Body of pancreas (tissue), 4 donors: Measurements from ENCODE around the gene HMG20A. TPM values are rescaled to one million over a fixed set of nuclear protein-coding genes. Genes with fewer than 3 reads are reported as not detected.

Source experiments
- ATAC-seq: fragments of 150-250 bp; one replicate; pipeline ENCODE4 v1.9.1; 2016
- DNase-seq, 4 donors: peaks; one replicate each; pipeline ENCODE4 v3.0.0-alpha.2; 2019
- H3K27ac ChIP-seq, 4 donors: fragments of 200-600 bp; sonication (generic); 1 replicate in 3 of 4; 2 replicates in 1 of 4; pipeline versions ENCODE4 v1.5.1 to v1.6.1; 2016 to 2019; ENCODE audit warnings: mild to moderate bottlenecking in 1 of 4, mixed read lengths in 1 of 4, moderate library complexity in 1 of 4
- H3K27me3 ChIP-seq, 2 donors: fragments of 200-600 bp; sonication (generic); one replicate each; pipeline ENCODE4 v1.6.0; 2016; ENCODE audit warnings: mild to moderate bottlenecking in 1 of 2
- H3K36me3 ChIP-seq, 2 donors: fragments of 200-600 bp; sonication (generic); replicated peaks in 1 of 2; 2 replicates each; pipeline ENCODE4 v1.5.1; 2016; ENCODE audit warnings: low read depth in 2 of 2; ENCODE audit not compliant: insufficient read depth in 1 of 2
- H3K4me1 ChIP-seq: fragments of 200-600 bp; sonication (generic); one replicate; pipeline ENCODE4 v1.6.0; 2016
- H3K4me3 ChIP-seq, 2 donors: fragments of 200-600 bp; sonication (generic); 1 replicate in 1 of 2; 2 replicates in 1 of 2; pipeline ENCODE4 v1.5.1; 2016 to 2019
- H3K9me3 ChIP-seq, 3 donors: fragments of 200-600 bp; sonication (generic); 1 replicate in 2 of 3; 2 replicates in 1 of 3; pipeline ENCODE4 v1.5.1; 2016
- POLR2A ChIP-seq, 3 donors: fragments of 450-650 bp; IDR thresholded peaks; one replicate each; pipeline ENCODE4 v1.6.1; 2016; ENCODE audit warnings: antibody characterized with exemption in 3 of 3, mild to moderate bottlenecking in 2 of 3
- WGBS, 2 donors: methylation state at CpG; one replicate each; pipeline ENCODE4 v1.1.5; 2017; 5-methylcytosine and 5-hydroxymethylcytosine counted together
- intact Hi-C: fragments of 100-400 bp; cut with DNase I; formaldehyde crosslinking; loops from one replicate; pipeline ENCODE4 v1.15.1; 2023
- total RNA-seq, 2 donors: library from RNA; depleted of rRNA; stranded (reverse); fragments of >200 nt; gene quantifications; one replicate each; pipeline ENCODE4 v1.1.0, GENCODE V29; 2016
- TF ChIP-seq, protein P1 (sequence below), 7 experiments: fragments of 450-650 bp in 4 of 7; fragments of 200-600 bp in 3 of 7; sonication (generic) in 3 of 7; IDR thresholded peaks; one replicate each; pipeline ENCODE4 v1.5.1; 2016 to 2019; ENCODE audit warnings: antibody characterized with exemption in 7 of 7

Gene HMG20A
- total RNA-seq, 2 donors from 2014 or later = 21.8 to 59.0 TPM

GRCh38 chr15:77499087-77499760 is 78.5 kb downstream of the HMG20A start:
- no peak overlapping the region for H3K27ac ChIP-seq
- intact Hi-C loops = no loop called here

GRCh38 chr15:77500989-77501388 is 80.3 kb downstream of the HMG20A start:
- DNase-seq (no peak), ATAC-seq (no peak)
- Histone ChIP-seq H3K36me3 (no peaks in the 10 kb centered on the region), H3K27me3 (no peaks in the 10 kb centered on the region), H3K9me3 (no peaks in the 10 kb centered on the region), H3K4me3 (no peak overlapping the region), H3K4me1 (peaks cover 41% of the 10 kb centered on the region), H3K27ac (no peak overlapping the region)
- intact Hi-C loops = no loop called here
- WGBS, 2 donors = 80 to 87% methylated on average over 2 of the region's 2 CpGs
- TF ChIP-seq, protein P1, sequence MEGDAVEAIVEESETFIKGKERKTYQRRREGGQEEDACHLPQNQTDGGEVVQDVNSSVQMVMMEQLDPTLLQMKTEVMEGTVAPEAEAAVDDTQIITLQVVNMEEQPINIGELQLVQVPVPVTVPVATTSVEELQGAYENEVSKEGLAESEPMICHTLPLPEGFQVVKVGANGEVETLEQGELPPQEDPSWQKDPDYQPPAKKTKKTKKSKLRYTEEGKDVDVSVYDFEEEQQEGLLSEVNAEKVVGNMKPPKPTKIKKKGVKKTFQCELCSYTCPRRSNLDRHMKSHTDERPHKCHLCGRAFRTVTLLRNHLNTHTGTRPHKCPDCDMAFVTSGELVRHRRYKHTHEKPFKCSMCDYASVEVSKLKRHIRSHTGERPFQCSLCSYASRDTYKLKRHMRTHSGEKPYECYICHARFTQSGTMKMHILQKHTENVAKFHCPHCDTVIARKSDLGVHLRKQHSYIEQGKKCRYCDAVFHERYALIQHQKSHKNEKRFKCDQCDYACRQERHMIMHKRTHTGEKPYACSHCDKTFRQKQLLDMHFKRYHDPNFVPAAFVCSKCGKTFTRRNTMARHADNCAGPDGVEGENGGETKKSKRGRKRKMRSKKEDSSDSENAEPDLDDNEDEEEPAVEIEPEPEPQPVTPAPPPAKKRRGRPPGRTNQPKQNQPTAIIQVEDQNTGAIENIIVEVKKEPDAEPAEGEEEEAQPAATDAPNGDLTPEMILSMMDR (IDR thresholded peaks at IDR 0.05) = no peak
- TF ChIP-seq POLR2A (IDR thresholded peaks at IDR 0.05) = no peak

More at GRCh38 chr15:77499087-77499760, 78.5 kb downstream of the HMG20A start:
- H3K4me3 ChIP-seq = no peak overlapping the region
- 94 to 98% methylated on average over 4 of the region's 4 CpGs for WGBS, 2 donors
- TF ChIP-seq, protein P1 (IDR thresholded peaks at IDR 0.05) = no peak
- TF ChIP-seq POLR2A (IDR thresholded peaks at IDR 0.05) = no peak
- no peaks in the 10 kb centered on the region for H3K27me3 ChIP-seq
- H3K36me3 ChIP-seq = no peaks in the 10 kb centered on the region
- H3K9me3 ChIP-seq = no peaks in the 10 kb centered on the region
- DNase-seq = no peak
- ATAC-seq = no peak
- H3K4me1 ChIP-seq = peaks cover 36% of the 10 kb centered on the region

GRCh38 chr15:77502379-77503095 is 81.8 kb downstream of the HMG20A start:
- TF ChIP-seq POLR2A (IDR thresholded peaks at IDR 0.05) = no peak
- TF ChIP-seq, protein P1 (IDR thresholded peaks at IDR 0.05) = no peak
- no peak overlapping the region for H3K4me3 ChIP-seq
- ATAC-seq (no peak), DNase-seq (no peak)
- WGBS, 2 donors = 86 to 94% methylated on average over 7 of the region's 7 CpGs
- no peaks in the 10 kb centered on the region for H3K36me3 ChIP-seq
- no peaks in the 10 kb centered on the region for H3K27me3 ChIP-seq
- peaks cover 41% of the 10 kb centered on the region for H3K4me1 ChIP-seq
- no peak overlapping the region for H3K27ac ChIP-seq
- H3K9me3 ChIP-seq = no peaks in the 10 kb centered on the region
- intact Hi-C loops = no loop called here

GRCh38 chr15:77503240-77503639 is 82.6 kb downstream of the HMG20A start:
- Histone ChIP-seq H3K27me3 (no peaks in the 10 kb centered on the region), H3K4me1 (peaks cover 41% of the 10 kb centered on the region)
- no peak for DNase-seq

More at GRCh38 chr15:77503240-77503639, 82.6 kb downstream of the HMG20A start:
- H3K9me3 ChIP-seq = no peaks in the 10 kb centered on the region
- TF ChIP-seq POLR2A (IDR thresholded peaks at IDR 0.05) = no peak
- TF ChIP-seq, protein P1 (IDR thresholded peaks at IDR 0.05) = no peak
- no peak overlapping the region for H3K4me3 ChIP-seq
- no peaks in the 10 kb centered on the region for H3K36me3 ChIP-seq
- intact Hi-C loops = no loop called here
- no peak for ATAC-seq
- H3K27ac ChIP-seq = no peak overlapping the region
